IPS DF 4.7 (cell line): ENCODE results near the gene AFM.

Experiments
- DNase-seq: peaks from one replicate; pipeline ENCODE4 v3.0.0-alpha.2; 2013; ENCODE audit warnings: low spot score; ENCODE audit errors: extremely low read depth

Gene AFM

GRCh38 chr4:73481358-73481757 is at the start of gene AFM:
Gene AFM, plus strand, starts transcription at chr4:73481745. Its CDS starts 31 bp downstream, at chr4:73481776.
- DNase-seq: no peak

- DNase-seq: no peak
Observed at GRCh38 chr4:73431813-73432168, 49.8 kb upstream of the AFM start.

GRCh38 chr4:73432169-73433000 is 49.2 kb upstream of the AFM start:
- DNase-seq: no peak

GRCh38 chr4:73433140-73433539 is 48.4 kb upstream of the AFM start:
- DNase-seq: no peak

- no peak for DNase-seq
Observed at GRCh38 chr4:73434311-73434710, 47.2 kb upstream of the AFM start.

GRCh38 chr4:73435984-73436383 is 45.6 kb upstream of the AFM start, which contains the start of gene AFP:
Gene AFP, plus strand, starts transcription at chr4:73436221. Its CDS starts 42 bp downstream, at chr4:73436263.
- no peak for DNase-seq

GRCh38 chr4:73436674-73437557 is 44.6 kb upstream of the AFM start:
- DNase-seq: no peak

- DNase-seq: no peak
Observed at GRCh38 chr4:73437558-73437956, 44.0 kb upstream of the AFM start.

GRCh38 chr4:73438048-73438447 is 43.5 kb upstream of the AFM start:
- no peak for DNase-seq

GRCh38 chr4:73438582-73439215 is 42.8 kb upstream of the AFM start:
- DNase-seq: no peak

- DNase-seq: no peak
Observed at GRCh38 chr4:73439445-73439844, 42.1 kb upstream of the AFM start.

GRCh38 chr4:73439991-73440390 is 41.6 kb upstream of the AFM start:
- no peak for DNase-seq

- DNase-seq: no peak
Observed at GRCh38 chr4:73440653-73441052, 40.9 kb upstream of the AFM start.

- DNase-seq: no peak
Observed at GRCh38 chr4:73442275-73442674, 39.3 kb upstream of the AFM start.

- no peak for DNase-seq
Observed at GRCh38 chr4:73443224-73443623, 38.3 kb upstream of the AFM start.

- no peak for DNase-seq
Observed at GRCh38 chr4:73445383-73446335, 35.9 kb upstream of the AFM start.

GRCh38 chr4:73446336-73446938 is 35.1 kb upstream of the AFM start:
- DNase-seq: no peak

GRCh38 chr4:73447671-73448070 is 33.9 kb upstream of the AFM start:
- no peak for DNase-seq

- DNase-seq: no peak
Observed at GRCh38 chr4:73448448-73449203, 32.9 kb upstream of the AFM start.
